ENCODE results near the gene TICAM1.

The TICAM1 gene

DNA sequence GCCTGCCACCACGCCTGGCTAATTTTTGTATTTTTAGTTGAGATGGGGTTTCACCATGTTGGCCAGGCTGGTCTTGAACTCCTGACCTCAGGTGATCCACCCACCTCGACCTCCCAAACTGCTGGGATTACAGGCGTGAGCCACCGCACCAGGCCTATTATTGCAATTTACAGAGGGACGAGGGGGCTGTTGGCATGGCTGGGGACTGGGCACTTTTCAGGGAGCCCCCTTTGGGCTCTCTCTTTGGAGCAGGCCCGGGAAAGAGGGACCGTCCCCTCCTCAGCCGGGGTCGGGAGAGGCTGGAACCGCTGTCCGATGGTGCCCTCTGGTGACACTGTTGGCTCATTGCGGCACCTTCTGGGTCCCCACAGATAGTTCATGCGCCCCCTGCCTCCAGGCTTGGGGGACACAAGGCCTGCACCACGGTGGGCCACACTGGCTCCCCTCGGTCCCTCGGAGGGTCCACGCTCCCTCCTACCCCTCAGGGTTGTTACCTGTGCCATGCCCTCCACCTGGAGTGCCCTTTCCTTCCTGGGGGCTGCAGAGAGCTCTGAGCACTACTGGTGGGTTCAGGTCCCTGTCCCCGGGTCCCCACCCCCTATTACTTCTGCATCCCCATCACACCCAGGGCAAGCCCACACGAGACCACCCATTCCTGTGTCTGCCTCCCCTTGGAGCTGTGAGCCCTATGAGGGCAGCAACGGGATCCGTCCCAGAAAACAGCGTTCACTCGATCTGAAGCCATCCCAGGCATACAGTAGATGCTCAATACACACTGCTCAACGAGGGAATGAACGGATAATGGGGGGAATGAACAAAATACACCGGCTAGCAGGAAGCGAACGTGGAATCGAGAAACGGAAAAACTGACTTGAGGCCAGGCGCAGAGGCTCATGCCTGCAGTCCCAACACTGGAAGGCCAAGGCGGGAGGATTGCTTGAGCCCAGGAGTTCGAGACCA lies 27.5 kb downstream of the TICAM1 start:
- Histone ChIP-seq H3K36me3 (ENCODE audit: control insufficient read depth in 1 of 2, insufficient read depth in 2 of 2, low read length in 2 of 2) (no peaks in the 10 kb centered on the region), H3K79me2 (ENCODE audit: control insufficient read depth, insufficient read depth, low read length, poor library complexity) (no peaks in the 10 kb centered on the region), H4K8ac (ENCODE audit: low read depth, low read length) (no peak overlapping the region), H3K14ac (ENCODE audit: low read length) (no peak overlapping the region), H2BK120ac (ENCODE audit: insufficient read depth, low read length, poor library complexity) (no peak overlapping the region), H3K23ac (ENCODE audit: low read length) (no peak overlapping the region), H3K4ac (ENCODE audit: low read depth, low read length) (no peak overlapping the region), H3K18ac (ENCODE audit: low read length) (no peak overlapping the region), H3K9me3 (ENCODE audit: insufficient read depth, low read depth, low read length) (peaks cover 3% of the 10 kb centered on the region), H3K4me2 (ENCODE audit: low read length) (no peak overlapping the region), H3K79me1 (ENCODE audit: low read length) (peaks cover 5% of the 10 kb centered on the region), H4K12ac (ENCODE audit: low read depth, low read length) (no peak overlapping the region), H3K9ac (ENCODE audit: low read length) (no peak overlapping the region), H2AFZ (ENCODE audit: insufficient read depth, low read length, poor library complexity) (no peak overlapping the region), H3K27me3 (ENCODE audit: insufficient read depth, low read length) (no peaks in the 10 kb centered on the region), H2AK5ac (ENCODE audit: low read length) (no peak overlapping the region), H2BK5ac (ENCODE audit: low read depth, low read length, poor library complexity) (no peak overlapping the region), H2BK12ac (ENCODE audit: low read length) (no peak overlapping the region), H3K4me1 (ENCODE audit: control insufficient read depth in 1 of 2, insufficient read depth in 2 of 2, low read length in 2 of 2) (peaks cover 0 to 7% of the 10 kb centered on the region in 2 experiments), H3K4me3 (ENCODE audit: low read depth, low read length) (no peak overlapping the region), H4K91ac (ENCODE audit: low read depth, low read length) (no peak overlapping the region), H3K27ac (ENCODE audit: low read depth, low read length) (no peak overlapping the region)
- peak in 1 of 2 donors; percentile 68 for DNase-seq
- no CpG with 5 or more reads among the region's 33 CpGs for WGBS (ENCODE audit: extremely low coverage, insufficient coverage, insufficient read length)

DNA sequence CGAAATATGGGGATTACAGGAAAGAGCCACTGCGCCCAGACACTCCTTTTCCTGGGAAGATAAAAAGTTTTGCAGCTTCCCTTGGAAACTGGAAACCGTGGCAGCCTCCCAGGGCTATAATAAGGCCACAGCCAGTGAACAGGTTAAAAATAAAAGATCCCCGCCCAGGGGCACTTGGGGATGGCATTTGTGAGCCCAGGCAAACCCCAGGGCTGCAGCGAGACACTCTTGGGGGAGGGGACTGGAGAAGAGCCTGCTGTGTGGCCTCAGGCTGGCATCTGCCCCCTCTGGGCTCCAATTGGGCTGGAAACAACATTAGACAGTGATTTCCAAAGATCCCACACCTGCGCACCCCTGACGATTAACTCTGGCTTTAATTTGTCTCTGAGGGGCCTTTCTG lies 28.8 kb downstream of the TICAM1 start:
- no peak overlapping the region for H3K4me2 ChIP-seq (ENCODE audit: low read length)
- H3K79me1 ChIP-seq (ENCODE audit: low read length): peaks cover 5% of the 10 kb centered on the region
- H3K9me3 ChIP-seq (ENCODE audit: insufficient read depth, low read depth, low read length): peaks cover 3% of the 10 kb centered on the region
- no peak overlapping the region for H4K12ac ChIP-seq (ENCODE audit: low read depth, low read length)
- WGBS (ENCODE audit: extremely low coverage, insufficient coverage, insufficient read length): no CpG with 5 or more reads among the region's 7 CpGs
- peaks cover 0 to 7% of the 10 kb centered on the region in 2 experiments for H3K4me1 ChIP-seq (ENCODE audit: control insufficient read depth in 1 of 2, insufficient read depth in 2 of 2, low read length in 2 of 2)
- H3K23ac ChIP-seq (ENCODE audit: low read length): no peak overlapping the region
- H3K4me3 ChIP-seq (ENCODE audit: low read depth, low read length): no peak overlapping the region
- no peak overlapping the region for H3K27ac ChIP-seq (ENCODE audit: low read depth, low read length)
- no peak overlapping the region for H2BK5ac ChIP-seq (ENCODE audit: low read depth, low read length, poor library complexity)
- no peak overlapping the region for H3K18ac ChIP-seq (ENCODE audit: low read length)
- no peak overlapping the region for H2AK5ac ChIP-seq (ENCODE audit: low read length)
- no peak overlapping the region for H2BK12ac ChIP-seq (ENCODE audit: low read length)
- H3K9ac ChIP-seq (ENCODE audit: low read length): no peak overlapping the region
- H4K8ac ChIP-seq (ENCODE audit: low read depth, low read length): no peak overlapping the region
- H3K4ac ChIP-seq (ENCODE audit: low read depth, low read length): no peak overlapping the region
- H3K27me3 ChIP-seq (ENCODE audit: insufficient read depth, low read length): no peaks in the 10 kb centered on the region
- no peak for DNase-seq
- H2BK120ac ChIP-seq (ENCODE audit: insufficient read depth, low read length, poor library complexity): no peak overlapping the region
- no peaks in the 10 kb centered on the region for H3K36me3 ChIP-seq (ENCODE audit: control insufficient read depth in 1 of 2, insufficient read depth in 2 of 2, low read length in 2 of 2)
- H2AFZ ChIP-seq (ENCODE audit: insufficient read depth, low read length, poor library complexity): no peak overlapping the region
- H3K14ac ChIP-seq (ENCODE audit: low read length): no peak overlapping the region
- H3K79me2 ChIP-seq (ENCODE audit: control insufficient read depth, insufficient read depth, low read length, poor library complexity): no peaks in the 10 kb centered on the region
- no peak overlapping the region for H4K91ac ChIP-seq (ENCODE audit: low read depth, low read length)

DNA sequence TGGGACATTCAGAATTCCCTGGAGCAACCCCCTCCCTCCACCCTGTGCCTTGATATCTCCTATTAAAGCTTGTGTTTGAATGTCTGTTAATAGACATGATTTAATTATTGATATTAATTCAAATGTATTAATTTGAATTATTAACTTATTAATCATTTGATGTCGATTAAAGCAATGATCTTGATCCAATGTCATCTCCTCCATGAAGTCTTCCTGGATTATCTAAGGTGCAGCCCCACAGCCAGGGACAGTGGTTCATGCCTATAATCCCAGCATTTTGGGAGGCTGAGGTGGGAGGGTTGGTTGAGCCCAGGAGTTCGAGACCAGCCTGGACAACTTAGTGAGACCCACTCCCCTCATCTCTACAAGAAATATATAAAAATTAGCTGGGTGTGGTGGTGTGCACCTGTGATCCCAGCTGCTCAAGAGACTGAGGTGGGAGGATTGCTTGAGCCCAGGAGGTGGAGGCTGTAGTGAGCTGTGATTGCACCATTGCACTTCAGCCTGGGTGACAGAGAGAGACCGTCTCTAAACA lies 30.4 kb downstream of the TICAM1 start:
- H3K79me2 ChIP-seq (ENCODE audit: control insufficient read depth, insufficient read depth, low read length, poor library complexity): no peaks in the 10 kb centered on the region
- no peaks in the 10 kb centered on the region for H3K27me3 ChIP-seq (ENCODE audit: insufficient read depth, low read length)
- peaks cover 5% of the 10 kb centered on the region for H3K79me1 ChIP-seq (ENCODE audit: low read length)
- H2BK12ac ChIP-seq (ENCODE audit: low read length): no peak overlapping the region
- no peak overlapping the region for H4K91ac ChIP-seq (ENCODE audit: low read depth, low read length)
- WGBS (ENCODE audit: extremely low coverage, insufficient coverage, insufficient read length): no CpG with 5 or more reads among the region's 3 CpGs
- H4K8ac ChIP-seq (ENCODE audit: low read depth, low read length): no peak overlapping the region
- H3K36me3 ChIP-seq (ENCODE audit: control insufficient read depth in 1 of 2, insufficient read depth in 2 of 2, low read length in 2 of 2): peaks cover 4 to 5% of the 10 kb centered on the region in 2 experiments
- no peak overlapping the region for H3K4me3 ChIP-seq (ENCODE audit: low read depth, low read length)
- DNase-seq: peak in 1 of 2 donors; percentile 48
- no peak overlapping the region for H3K27ac ChIP-seq (ENCODE audit: low read depth, low read length)
- H3K4me2 ChIP-seq (ENCODE audit: low read length): peak overlapping the region; percentile 36
- H3K14ac ChIP-seq (ENCODE audit: low read length): no peak overlapping the region
- peaks cover 0 to 7% of the 10 kb centered on the region in 2 experiments for H3K4me1 ChIP-seq (ENCODE audit: control insufficient read depth in 1 of 2, insufficient read depth in 2 of 2, low read length in 2 of 2)
- H2AFZ ChIP-seq (ENCODE audit: insufficient read depth, low read length, poor library complexity): no peak overlapping the region
- no peak overlapping the region for H2AK5ac ChIP-seq (ENCODE audit: low read length)
- no peak overlapping the region for H3K4ac ChIP-seq (ENCODE audit: low read depth, low read length)
- H2BK5ac ChIP-seq (ENCODE audit: low read depth, low read length, poor library complexity): no peak overlapping the region
- no peak overlapping the region for H3K9ac ChIP-seq (ENCODE audit: low read length)
- no peak overlapping the region for H3K18ac ChIP-seq (ENCODE audit: low read length)
- no peak overlapping the region for H4K12ac ChIP-seq (ENCODE audit: low read depth, low read length)
- peaks cover 3% of the 10 kb centered on the region for H3K9me3 ChIP-seq (ENCODE audit: insufficient read depth, low read depth, low read length)
- no peak overlapping the region for H3K23ac ChIP-seq (ENCODE audit: low read length)
- no peak overlapping the region for H2BK120ac ChIP-seq (ENCODE audit: insufficient read depth, low read length, poor library complexity)

DNA sequence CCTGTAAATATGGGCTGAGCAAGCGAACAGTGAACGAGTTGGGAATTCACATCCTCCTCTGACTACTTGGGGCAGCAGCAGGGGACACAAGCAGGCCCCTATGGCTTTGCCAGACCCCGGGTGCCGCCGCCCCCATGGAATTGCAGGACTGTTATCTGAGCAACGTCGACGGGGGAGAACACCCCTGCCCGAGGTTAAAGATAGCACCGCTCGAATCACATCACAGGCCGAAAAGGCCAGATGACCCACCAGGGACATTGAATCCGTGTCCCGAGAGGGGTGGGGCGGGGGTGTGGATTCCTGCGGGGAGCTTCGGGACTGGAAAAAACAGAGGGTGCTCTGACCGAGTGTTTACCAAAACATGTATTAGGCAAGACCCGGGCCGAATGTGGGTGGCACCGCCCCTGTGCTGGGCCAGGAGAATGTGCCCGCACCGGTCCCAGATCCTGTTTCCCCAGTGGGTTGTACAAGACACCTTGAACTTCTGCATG lies 30.9 kb downstream of the TICAM1 start:
- peak; percentile 98 to 99 for DNase-seq
- H3K27ac ChIP-seq (ENCODE audit: low read depth, low read length): peak overlapping the region; percentile 16

More for the DNA sequence above, 30.9 kb downstream of the TICAM1 start:
- Histone ChIP-seq H2AFZ (ENCODE audit: insufficient read depth, low read length, poor library complexity) (no peak overlapping the region), H3K18ac (ENCODE audit: low read length) (no peak overlapping the region), H3K9me3 (ENCODE audit: insufficient read depth, low read depth, low read length) (peaks cover 3% of the 10 kb centered on the region), H3K9ac (ENCODE audit: low read length) (no peak overlapping the region), H4K8ac (ENCODE audit: low read depth, low read length) (no peak overlapping the region), H3K4ac (ENCODE audit: low read depth, low read length) (no peak overlapping the region), H3K79me2 (ENCODE audit: control insufficient read depth, insufficient read depth, low read length, poor library complexity) (no peaks in the 10 kb centered on the region), H2BK5ac (ENCODE audit: low read depth, low read length, poor library complexity) (peak overlapping the region; percentile 4), H3K4me1 (ENCODE audit: control insufficient read depth in 1 of 2, insufficient read depth in 2 of 2, low read length in 2 of 2) (peaks cover 0 to 7% of the 10 kb centered on the region in 2 experiments), H4K12ac (ENCODE audit: low read depth, low read length) (no peak overlapping the region), H3K4me3 (ENCODE audit: low read depth, low read length) (no peak overlapping the region), H3K36me3 (ENCODE audit: control insufficient read depth in 1 of 2, insufficient read depth in 2 of 2, low read length in 2 of 2) (peaks cover 4 to 5% of the 10 kb centered on the region in 2 experiments), H3K27me3 (ENCODE audit: insufficient read depth, low read length) (no peaks in the 10 kb centered on the region), H3K23ac (ENCODE audit: low read length) (no peak overlapping the region), H2BK120ac (ENCODE audit: insufficient read depth, low read length, poor library complexity) (no peak overlapping the region), H2AK5ac (ENCODE audit: low read length) (no peak overlapping the region), H3K79me1 (ENCODE audit: low read length) (peaks cover 5% of the 10 kb centered on the region), H3K14ac (ENCODE audit: low read length) (peak overlapping the region; percentile 6), H2BK12ac (ENCODE audit: low read length) (no peak overlapping the region), H4K91ac (ENCODE audit: low read depth, low read length) (peak overlapping the region; percentile 20), H3K4me2 (ENCODE audit: low read length) (peak overlapping the region; percentile 36)
- no CpG with 5 or more reads among the region's 23 CpGs for WGBS (ENCODE audit: extremely low coverage, insufficient coverage, insufficient read length)
